ENCODE measurements around the gene LGI4. TPM values are rescaled to one million over a fixed set of nuclear protein-coding genes. Genes with fewer than 3 reads are reported as not detected.
"Not testable (repeated sequence)": the region's sequence is repeated elsewhere in the genome, so short reads cannot be mapped to it uniquely, and the experiment has no call there.

The LGI4 gene
- total RNA-seq, 1 experiment from 2014 or later, result 2.9 TPM

DNA sequence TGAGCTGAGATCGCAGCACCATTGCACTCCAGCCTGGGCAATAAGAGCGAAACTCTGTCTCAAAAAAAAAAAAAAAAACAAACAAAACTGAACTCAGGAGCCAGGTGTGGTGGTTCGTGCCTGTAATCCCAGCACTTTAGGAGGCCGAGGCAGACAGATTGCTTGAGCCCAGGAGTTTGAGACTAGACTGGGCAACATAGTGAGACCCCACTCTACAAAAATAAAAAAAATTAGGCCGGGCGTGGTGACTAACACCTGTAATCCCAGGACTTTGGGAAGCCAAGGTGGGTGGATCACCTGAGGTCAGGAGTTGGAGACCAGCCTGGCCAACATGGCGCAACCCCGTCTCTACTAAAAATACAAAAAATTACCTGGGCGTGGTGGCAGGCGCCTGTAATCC lies 32.9 kb downstream of the LGI4 start:
- H3K4me3 ChIP-seq (ENCODE audit: insufficient read depth, low read depth, low read length); H3K27me3 ChIP-seq (ENCODE audit: control insufficient read depth, insufficient read depth, low read length); H3K36me3 ChIP-seq (replicated peaks; ENCODE audit: control insufficient read depth, insufficient read depth, low read length); DNase-seq: not testable (repeated sequence)

DNA sequence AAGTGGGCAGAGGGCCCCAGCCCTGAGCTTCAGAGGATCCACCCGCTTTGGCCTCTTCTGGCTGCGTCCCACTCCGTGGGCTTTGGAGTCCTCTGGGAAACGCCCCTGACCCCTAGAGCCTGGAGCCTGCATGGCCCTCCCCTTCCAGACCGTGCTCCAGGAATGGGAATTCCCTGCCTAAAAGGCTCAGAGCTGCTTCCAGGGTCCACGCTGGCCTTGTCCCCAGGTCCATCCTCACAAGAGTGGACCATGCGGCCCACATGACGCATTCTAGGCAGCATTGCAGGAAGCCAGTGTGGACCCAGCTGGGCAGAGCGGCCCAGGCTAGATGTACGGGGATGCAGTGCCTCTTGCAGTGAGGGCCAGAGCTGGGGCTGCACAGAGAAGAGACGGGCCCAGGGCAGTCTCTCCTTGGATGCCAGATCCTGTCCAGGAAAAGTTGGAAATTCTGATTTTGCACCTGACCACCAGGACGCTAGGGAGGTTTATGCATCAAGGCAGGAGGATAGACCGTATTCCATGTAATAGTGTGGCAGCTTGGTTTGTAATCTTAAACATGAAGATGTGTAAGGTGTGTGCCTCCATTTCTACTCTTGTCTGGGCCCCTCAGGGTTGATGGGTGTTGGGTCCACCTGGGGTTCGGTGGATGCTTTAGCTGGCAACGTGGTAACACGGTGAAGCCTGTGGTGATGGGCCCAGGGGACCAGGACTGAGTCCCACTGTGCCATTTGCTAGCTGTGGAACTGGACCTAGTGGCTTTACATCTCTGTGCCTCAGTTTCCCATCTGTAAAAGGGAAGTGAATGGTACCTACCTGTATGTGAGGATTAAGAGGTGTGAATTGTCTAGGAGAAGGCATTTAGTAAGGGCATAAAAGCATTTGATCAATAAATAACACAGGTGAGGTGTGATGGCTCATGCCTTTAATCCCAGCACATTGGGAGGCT lies 34.0 kb downstream of the LGI4 start:
- H3K4me3 ChIP-seq (ENCODE audit: insufficient read depth, low read depth, low read length), result no peak overlapping the region
- no peaks in the 10 kb centered on the region for H3K27me3 ChIP-seq (ENCODE audit: control insufficient read depth, insufficient read depth, low read length)
- DNase-seq, result peak; percentile 66
- no peaks in the 10 kb centered on the region for H3K36me3 ChIP-seq (replicated peaks; ENCODE audit: control insufficient read depth, insufficient read depth, low read length)

DNA sequence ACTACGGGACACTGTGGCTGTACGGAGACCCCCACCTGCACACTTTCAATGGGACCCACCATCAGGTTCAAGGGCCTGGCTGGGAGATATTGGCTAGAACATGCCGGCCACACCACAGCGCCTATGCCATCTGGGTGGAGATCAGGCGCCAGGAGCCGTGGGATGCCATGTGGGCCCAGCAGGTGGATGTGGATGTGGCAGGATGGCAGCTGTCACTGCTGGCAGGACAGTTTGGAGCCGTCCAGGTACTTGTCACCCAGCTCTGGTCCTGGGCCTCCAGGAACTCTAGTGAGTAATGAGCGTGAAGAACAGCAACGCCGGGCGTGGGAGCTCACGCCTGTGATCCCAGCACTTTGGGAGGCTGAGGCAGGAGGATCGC lies 35.0 kb downstream of the LGI4 start:
- Histone ChIP-seq H3K27me3 (ENCODE audit: control insufficient read depth, insufficient read depth, low read length) (no peaks in the 10 kb centered on the region), H3K4me3 (ENCODE audit: insufficient read depth, low read depth, low read length) (no peak overlapping the region), H3K36me3 (replicated peaks; ENCODE audit: control insufficient read depth, insufficient read depth, low read length) (no peaks in the 10 kb centered on the region)
- DNase-seq, result no peak

GRCh38 chr19:35099155-35099896 lies 35.5 kb downstream of the LGI4 start:
- no peak for DNase-seq
- Histone ChIP-seq H3K36me3 (replicated peaks; ENCODE audit: control insufficient read depth, insufficient read depth, low read length) (no peaks in the 10 kb centered on the region), H3K4me3 (ENCODE audit: insufficient read depth, low read depth, low read length) (no peak overlapping the region), H3K27me3 (ENCODE audit: control insufficient read depth, insufficient read depth, low read length) (no peaks in the 10 kb centered on the region)

DNA sequence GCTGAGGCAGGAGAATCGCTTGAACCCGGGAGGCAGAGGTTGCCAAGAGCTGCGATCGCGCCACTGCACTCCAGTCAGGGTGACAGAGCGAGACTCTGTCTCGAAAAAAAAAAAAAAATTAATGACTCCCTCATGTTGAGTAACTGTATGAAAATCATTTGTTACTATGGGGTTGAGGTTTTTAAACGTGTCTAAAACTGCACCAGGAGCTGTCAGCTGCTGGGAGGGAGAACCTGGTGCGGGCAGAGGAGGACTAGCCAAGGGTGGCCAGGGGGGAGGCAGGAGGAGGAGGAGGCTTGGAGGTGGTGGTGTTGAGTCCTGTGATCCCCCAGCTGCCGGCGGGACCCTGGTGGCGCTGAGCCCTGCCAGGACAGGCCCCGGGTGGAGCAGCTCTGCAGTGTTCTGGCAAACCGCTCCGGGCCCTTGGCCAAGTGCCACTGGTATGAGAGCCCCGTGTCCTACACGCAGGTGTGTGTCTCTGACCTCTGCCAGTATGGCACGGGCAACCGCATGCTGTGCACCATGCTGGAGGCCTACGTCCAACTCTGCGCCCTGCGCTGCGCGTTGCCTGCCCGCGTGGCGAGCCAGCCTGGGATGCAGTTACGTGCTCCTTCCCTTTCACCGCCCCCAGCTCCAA lies 36.3 kb downstream of the LGI4 start:
- Histone ChIP-seq H3K36me3 (replicated peaks; ENCODE audit: control insufficient read depth, insufficient read depth, low read length) (no peaks in the 10 kb centered on the region), H3K27me3 (ENCODE audit: control insufficient read depth, insufficient read depth, low read length) (no peaks in the 10 kb centered on the region), H3K4me3 (ENCODE audit: insufficient read depth, low read depth, low read length) (no peak overlapping the region)
- no peak for DNase-seq

DNA sequence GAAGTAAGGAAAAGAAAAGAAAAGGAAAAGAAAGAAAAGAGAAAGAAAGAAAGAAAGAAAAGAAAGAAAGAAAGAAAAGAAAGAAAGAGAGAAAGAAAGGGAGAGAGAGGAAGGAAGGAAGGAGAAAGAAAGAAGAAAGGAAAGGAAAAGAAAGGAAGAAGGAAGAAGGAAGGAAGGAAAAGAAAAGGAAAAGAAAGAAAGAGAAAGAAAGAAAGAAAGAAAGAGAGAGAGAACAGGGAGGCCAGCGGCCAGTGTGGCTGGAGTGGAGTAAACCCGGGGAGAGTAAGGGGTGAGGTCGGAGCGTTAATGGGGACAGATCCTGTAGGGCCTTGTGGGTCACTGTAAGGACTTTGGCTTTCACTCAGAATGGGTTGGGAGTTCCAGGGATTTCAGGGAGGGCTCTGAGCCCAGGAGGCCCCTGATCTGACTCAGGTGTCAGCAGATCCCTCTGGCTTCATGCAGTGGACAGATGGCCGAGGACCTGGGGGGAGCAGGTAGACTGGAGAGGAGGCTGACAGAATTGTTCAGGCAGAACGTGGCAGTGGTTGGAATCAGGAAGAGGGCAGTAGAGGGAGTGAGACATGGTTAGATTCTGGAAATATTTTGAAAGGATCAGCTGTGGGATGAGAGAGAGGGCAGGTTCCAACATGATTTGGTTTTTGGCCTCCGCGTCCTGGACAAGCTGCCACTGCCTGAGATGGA lies 39.0 kb downstream of the LGI4 start:
- peak; percentile 67 for DNase-seq
- Histone ChIP-seq H3K4me3 (ENCODE audit: insufficient read depth, low read depth, low read length) (no peak overlapping the region), H3K36me3 (replicated peaks; ENCODE audit: control insufficient read depth, insufficient read depth, low read length) (no peaks in the 10 kb centered on the region), H3K27me3 (ENCODE audit: control insufficient read depth, insufficient read depth, low read length) (no peaks in the 10 kb centered on the region)

GRCh38 chr19:35094656-35095055 lies 40.2 kb downstream of the LGI4 start:
- no peak for DNase-seq
- no peak overlapping the region for H3K4me3 ChIP-seq (ENCODE audit: insufficient read depth, low read depth, low read length)
- no peaks in the 10 kb centered on the region for H3K36me3 ChIP-seq (replicated peaks; ENCODE audit: control insufficient read depth, insufficient read depth, low read length)
- no peaks in the 10 kb centered on the region for H3K27me3 ChIP-seq (ENCODE audit: control insufficient read depth, insufficient read depth, low read length)

DNA sequence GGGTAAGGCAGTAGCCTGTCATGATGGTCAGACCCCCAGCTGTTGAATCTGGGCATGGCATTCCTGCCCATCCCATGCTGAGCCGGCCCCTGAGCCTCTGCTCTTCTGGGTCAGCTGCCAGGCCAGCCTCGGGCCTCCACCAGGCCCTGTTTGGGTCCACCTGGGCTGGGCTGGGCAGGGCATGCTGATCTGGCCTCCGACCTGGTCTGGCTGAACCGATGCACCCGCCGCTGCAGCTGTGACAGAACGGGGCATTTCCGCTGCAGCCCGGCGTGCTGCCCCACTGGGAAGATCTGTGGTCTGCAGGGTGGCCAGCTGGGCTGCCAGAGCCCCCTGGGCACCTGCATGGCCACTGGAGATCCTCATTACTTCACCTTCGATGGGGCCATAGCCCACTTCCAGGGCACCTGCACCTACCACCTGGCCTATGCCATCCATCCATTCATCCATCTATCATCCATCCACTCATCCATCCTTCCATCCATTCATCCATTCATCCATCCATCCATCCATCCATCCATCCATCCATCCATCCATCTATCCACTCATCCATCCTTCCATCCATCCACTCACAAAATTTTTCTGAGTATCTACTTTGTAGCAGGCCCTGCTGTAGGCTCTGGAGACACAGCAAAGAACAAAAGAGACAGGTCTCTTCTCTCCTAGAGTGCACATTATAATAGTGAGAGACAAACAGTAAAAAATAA lies 40.8 kb downstream of the LGI4 start:
- Histone ChIP-seq H3K4me3 (ENCODE audit: insufficient read depth, low read depth, low read length) (no peak overlapping the region), H3K27me3 (ENCODE audit: control insufficient read depth, insufficient read depth, low read length) (no peaks in the 10 kb centered on the region), H3K36me3 (replicated peaks; ENCODE audit: control insufficient read depth, insufficient read depth, low read length) (no peaks in the 10 kb centered on the region)
- no peak for DNase-seq

- H3K4me3 ChIP-seq (ENCODE audit: insufficient read depth, low read depth, low read length), result no peak overlapping the region
- DNase-seq, result no peak
- H3K36me3 ChIP-seq (replicated peaks; ENCODE audit: control insufficient read depth, insufficient read depth, low read length), result no peaks in the 10 kb centered on the region
Observed at GRCh38 chr19:35093430-35093829, 41.4 kb downstream of the LGI4 start.

DNA sequence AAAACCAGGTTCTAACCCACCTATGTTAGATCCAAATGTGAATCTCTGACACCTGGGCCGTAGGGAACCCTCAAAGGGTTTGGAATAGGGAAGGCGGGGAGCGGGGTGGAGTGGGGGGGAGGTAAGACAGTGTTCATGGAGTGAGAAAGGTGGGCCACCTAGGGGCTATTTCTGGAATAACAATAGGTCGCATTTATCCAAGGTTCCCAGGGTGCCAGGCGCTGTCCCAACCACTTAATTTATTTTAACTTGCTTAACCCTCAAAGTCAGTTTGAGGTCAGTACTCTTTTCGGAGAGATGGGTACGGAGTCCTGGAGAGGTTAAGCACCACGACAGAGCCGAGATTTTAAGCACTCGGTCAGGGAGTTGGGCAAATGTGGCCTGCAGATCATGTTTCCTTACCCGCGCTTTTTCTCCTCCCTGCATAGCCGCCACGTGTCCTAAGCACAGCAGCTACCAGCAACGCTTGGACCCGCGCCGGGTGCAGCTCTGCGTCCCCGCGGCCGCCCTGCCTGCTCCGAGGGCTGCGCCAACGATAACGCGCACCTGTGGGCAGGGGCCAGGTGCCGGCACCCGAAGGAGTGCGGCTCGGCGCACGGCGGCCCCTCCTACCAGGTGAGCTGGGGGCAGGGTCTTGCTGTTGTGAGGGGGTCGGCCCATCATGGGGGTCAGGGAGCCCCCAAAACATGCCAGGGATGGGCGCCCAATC lies 44.2 kb downstream of the LGI4 start:
- H3K4me3 ChIP-seq (ENCODE audit: insufficient read depth, low read depth, low read length), result peak overlapping the region; percentile 4; the same call in 1 of the 2 replicates
- DNase-seq, result peak; percentile 94
- no peaks in the 10 kb centered on the region for H3K27me3 ChIP-seq (ENCODE audit: control insufficient read depth, insufficient read depth, low read length)
- H3K36me3 ChIP-seq (replicated peaks; ENCODE audit: control insufficient read depth, insufficient read depth, low read length), result no peaks in the 10 kb centered on the region

More at GRCh38 chr19:35093430-35093829, 41.4 kb downstream of the LGI4 start:
- no peaks in the 10 kb centered on the region for H3K27me3 ChIP-seq (ENCODE audit: control insufficient read depth, insufficient read depth, low read length)

GRCh38 chr19:35090160-35090505 lies 44.7 kb downstream of the LGI4 start:
- Histone ChIP-seq H3K27me3 (ENCODE audit: control insufficient read depth, insufficient read depth, low read length) (no peaks in the 10 kb centered on the region), H3K4me3 (ENCODE audit: insufficient read depth, low read depth, low read length) (no peak overlapping the region), H3K36me3 (replicated peaks; ENCODE audit: control insufficient read depth, insufficient read depth, low read length) (no peaks in the 10 kb centered on the region)
- DNase-seq, result no peak

DNA sequence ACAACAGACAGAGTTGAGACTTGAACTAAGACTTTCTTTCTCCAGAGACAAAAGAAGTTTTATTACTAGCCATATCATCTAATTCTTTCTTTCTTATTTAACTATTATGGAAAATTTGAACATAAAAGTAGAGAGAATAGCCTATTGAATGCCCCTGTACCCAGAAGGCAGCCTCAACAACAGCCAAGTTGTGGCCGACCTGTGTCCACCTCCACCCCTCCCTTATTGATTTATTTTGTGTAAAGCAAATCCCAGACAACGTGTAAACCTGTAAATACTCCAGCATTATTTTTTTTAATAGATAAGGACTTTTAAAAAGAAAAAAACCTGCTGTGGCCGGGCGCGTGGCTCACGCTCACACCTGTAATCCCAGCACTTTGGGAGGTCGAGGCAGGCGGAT lies 45.3 kb downstream of the LGI4 start:
- no peaks in the 10 kb centered on the region for H3K36me3 ChIP-seq (replicated peaks; ENCODE audit: control insufficient read depth, insufficient read depth, low read length)
- H3K4me3 ChIP-seq (ENCODE audit: insufficient read depth, low read depth, low read length), result no peak overlapping the region
- DNase-seq, result no peak
- H3K27me3 ChIP-seq (ENCODE audit: control insufficient read depth, insufficient read depth, low read length), result no peaks in the 10 kb centered on the region

- no peak for DNase-seq
- H3K36me3 ChIP-seq (replicated peaks; ENCODE audit: control insufficient read depth, insufficient read depth, low read length), result no peaks in the 10 kb centered on the region
- no peak overlapping the region for H3K4me3 ChIP-seq (ENCODE audit: insufficient read depth, low read depth, low read length)
- H3K27me3 ChIP-seq (ENCODE audit: control insufficient read depth, insufficient read depth, low read length), result no peaks in the 10 kb centered on the region
Observed at GRCh38 chr19:35088131-35088913, 46.5 kb downstream of the LGI4 start.
